Neural crest cell (in vitro differentiated cells): Measurements from ENCODE around the gene DOCK10. TPM values are rescaled to one million over a fixed set of nuclear protein-coding genes. Genes with fewer than 3 reads are reported as not detected.

Experiments
- DNase-seq: peaks from one replicate; pipeline ENCODE4 v3.0.0; 2021; ENCODE audit warnings: low read depth, mixed read lengths, low spot score
- H3K27ac Mint-ChIP-seq: one replicate; pipeline ENCODE4 v1.8.0; 2021; ENCODE audit warnings: mild to moderate bottlenecking, mixed read lengths; ENCODE audit not compliant: unreplicated experiment
- H3K27me3 Mint-ChIP-seq: 2 replicates; pipeline ENCODE4 v1.8.0; 2021; ENCODE audit warnings: low read depth, mild to moderate bottlenecking, mixed read lengths
- H3K36me3 Mint-ChIP-seq: 2 replicates; pipeline ENCODE4 v1.8.0; 2021; ENCODE audit warnings: low read depth, mild to moderate bottlenecking, mixed read lengths
- H3K4me1 Mint-ChIP-seq: 2 replicates; pipeline ENCODE4 v1.8.0; 2021; ENCODE audit warnings: mixed read lengths
- H3K4me3 Mint-ChIP-seq: one replicate; pipeline ENCODE4 v1.8.0; 2021; ENCODE audit warnings: mild to moderate bottlenecking, mixed read lengths
- H3K9me3 Mint-ChIP-seq: 2 replicates; pipeline ENCODE4 v1.8.0; 2021; ENCODE audit warnings: mixed read lengths
- CTCF ChIP-seq: fragments of 200-600 bp; sonication (generic); conservative IDR thresholded peaks from 2 replicates; pipeline ENCODE4 v1.5.0; 2021; ENCODE audit warnings: antibody characterized with exemption, mild to moderate bottlenecking
- total RNA-seq: library from RNA; stranded (reverse); gene quantifications from 2 replicates; pipeline ENCODE4 v1.2.1, GENCODE V29; 2021

Gene DOCK10
- total RNA-seq, 1 donor from 2014 or later = 29.7 TPM

- no peak overlapping the region for H3K27ac Mint-ChIP-seq
- peaks cover 3% of the 10 kb centered on the region for H3K9me3 Mint-ChIP-seq
- DNase-seq = no peak
- H3K4me3 Mint-ChIP-seq = no peak overlapping the region
- peaks cover 7% of the 10 kb centered on the region for H3K36me3 Mint-ChIP-seq
- TF ChIP-seq CTCF = no peak
- H3K4me1 Mint-ChIP-seq = no peaks in the 10 kb centered on the region
- H3K27me3 Mint-ChIP-seq = no peaks in the 10 kb centered on the region
Measured at GRCh38 chr2:224887141-224887540, 155.1 kb downstream of the DOCK10 start.

GRCh38 chr2:224885836-224886547 lies 156.3 kb downstream of the DOCK10 start:
- H3K4me3 Mint-ChIP-seq = no peak overlapping the region
- H3K4me1 Mint-ChIP-seq = no peaks in the 10 kb centered on the region
- DNase-seq = no peak
- no peaks in the 10 kb centered on the region for H3K27me3 Mint-ChIP-seq
- peaks cover 7% of the 10 kb centered on the region for H3K36me3 Mint-ChIP-seq
- H3K27ac Mint-ChIP-seq = no peak overlapping the region
- TF ChIP-seq CTCF = no peak
- peaks cover 3% of the 10 kb centered on the region for H3K9me3 Mint-ChIP-seq

GRCh38 chr2:224885291-224885690 lies 157.0 kb downstream of the DOCK10 start:
- DNase-seq = no peak
- H3K27ac Mint-ChIP-seq = no peak overlapping the region
- no peaks in the 10 kb centered on the region for H3K4me1 Mint-ChIP-seq
- no peak overlapping the region for H3K4me3 Mint-ChIP-seq
- H3K36me3 Mint-ChIP-seq = peaks cover 4% of the 10 kb centered on the region
- TF ChIP-seq CTCF = no peak
- H3K27me3 Mint-ChIP-seq = no peaks in the 10 kb centered on the region
- peaks cover 3% of the 10 kb centered on the region for H3K9me3 Mint-ChIP-seq

- no peak overlapping the region for H3K27ac Mint-ChIP-seq
- no peak for DNase-seq
- H3K4me3 Mint-ChIP-seq = no peak overlapping the region
- TF ChIP-seq CTCF = no peak
- no peaks in the 10 kb centered on the region for H3K27me3 Mint-ChIP-seq
- no peaks in the 10 kb centered on the region for H3K4me1 Mint-ChIP-seq
- H3K36me3 Mint-ChIP-seq = peaks cover 4% of the 10 kb centered on the region
- peaks cover 3% of the 10 kb centered on the region for H3K9me3 Mint-ChIP-seq
Measured at GRCh38 chr2:224884188-224884587, 158.1 kb downstream of the DOCK10 start.

- peaks cover 3% of the 10 kb centered on the region for H3K36me3 Mint-ChIP-seq
- no peak for TF ChIP-seq CTCF
- no peak overlapping the region for H3K27ac Mint-ChIP-seq
- H3K9me3 Mint-ChIP-seq = peaks cover 2% of the 10 kb centered on the region
- no peaks in the 10 kb centered on the region for H3K27me3 Mint-ChIP-seq
- H3K4me3 Mint-ChIP-seq = no peak overlapping the region
- no peak for DNase-seq
- H3K4me1 Mint-ChIP-seq = no peaks in the 10 kb centered on the region
Measured at GRCh38 chr2:224883700-224884099, 158.6 kb downstream of the DOCK10 start.
